ENCODE results near the gene SLC9A3.
A peak's percentile ranks its signal among the peaks of the same experiment; 100 is the strongest.

SLC9A3 gene

DNA sequence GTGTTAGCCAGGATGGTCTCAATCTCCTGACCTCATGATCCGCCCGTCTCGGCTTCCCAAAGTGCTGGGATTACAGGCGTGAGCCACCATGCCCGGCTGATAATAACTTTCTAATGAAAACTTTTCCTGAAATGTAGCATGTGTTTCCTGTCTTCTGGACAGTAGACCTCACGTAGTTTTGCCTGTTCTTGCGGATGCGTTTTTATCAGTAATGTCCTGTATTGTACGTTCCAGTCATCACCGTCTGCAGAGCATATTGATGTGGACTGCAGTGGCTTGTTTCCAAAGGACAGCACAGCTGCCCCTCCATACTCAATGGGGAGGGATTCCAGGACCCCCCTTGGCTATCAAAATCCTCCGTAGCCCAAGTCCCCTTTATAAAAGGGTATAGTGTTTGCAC is 68.4 kb downstream of the SLC9A3 start:
- DNase-seq = no peak

DNA sequence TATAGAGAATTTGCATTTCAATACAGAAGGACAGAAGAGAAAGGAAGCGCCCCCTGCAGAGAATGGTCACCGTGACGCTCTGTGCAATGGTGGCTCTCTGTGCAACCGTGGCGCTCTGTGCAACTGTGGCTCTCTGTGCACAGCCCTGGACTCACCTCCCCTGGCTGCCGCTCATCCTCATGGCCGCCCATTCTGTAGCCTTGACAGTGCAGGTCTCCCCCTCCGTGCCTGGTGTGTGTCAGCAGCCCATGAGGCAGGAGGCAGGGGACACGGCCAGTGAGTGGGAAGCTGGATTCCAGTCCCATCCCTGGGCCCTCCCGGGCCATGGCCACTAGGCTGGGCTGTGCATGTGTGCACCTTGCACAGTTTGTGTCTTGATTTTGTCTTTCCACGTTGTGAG is 69.3 kb downstream of the SLC9A3 start:
- no peak for DNase-seq

DNA sequence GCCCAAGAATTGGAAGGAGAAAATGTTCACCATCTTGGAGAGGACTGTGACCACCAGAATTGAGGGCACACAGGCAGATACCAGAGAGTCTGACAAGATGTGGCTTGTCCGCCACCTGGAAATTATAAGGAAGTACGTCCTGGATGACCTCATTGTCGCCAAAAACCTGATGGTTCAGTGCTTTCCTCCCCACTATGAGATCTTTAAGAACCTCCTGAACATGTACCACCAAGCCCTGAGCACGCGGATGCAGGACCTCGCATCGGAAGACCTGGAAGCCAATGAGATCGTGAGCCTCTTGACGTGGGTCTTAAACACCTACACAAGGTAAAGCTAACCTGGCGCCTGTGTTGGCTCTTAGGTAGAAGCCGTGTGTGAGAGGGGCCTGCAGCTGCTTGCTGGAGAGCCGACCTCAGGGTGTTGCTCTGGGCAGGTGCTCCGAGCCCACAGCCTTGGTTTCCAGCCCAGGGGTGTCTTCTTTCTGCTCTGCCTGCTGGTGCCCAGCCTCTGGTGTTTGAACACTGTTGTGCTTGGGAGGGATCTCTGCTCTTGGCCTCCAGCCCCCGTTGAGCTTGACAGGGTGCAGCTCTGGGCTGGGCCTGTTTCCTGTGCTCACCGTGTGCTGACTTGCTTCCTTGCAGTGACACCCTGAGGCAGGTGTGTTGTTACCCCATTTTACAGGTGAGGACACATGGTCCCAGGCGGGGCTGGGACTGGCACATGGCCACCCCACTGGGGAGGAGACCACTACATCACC is 70.3 kb downstream of the SLC9A3 start:
- DNase-seq = no peak

DNA sequence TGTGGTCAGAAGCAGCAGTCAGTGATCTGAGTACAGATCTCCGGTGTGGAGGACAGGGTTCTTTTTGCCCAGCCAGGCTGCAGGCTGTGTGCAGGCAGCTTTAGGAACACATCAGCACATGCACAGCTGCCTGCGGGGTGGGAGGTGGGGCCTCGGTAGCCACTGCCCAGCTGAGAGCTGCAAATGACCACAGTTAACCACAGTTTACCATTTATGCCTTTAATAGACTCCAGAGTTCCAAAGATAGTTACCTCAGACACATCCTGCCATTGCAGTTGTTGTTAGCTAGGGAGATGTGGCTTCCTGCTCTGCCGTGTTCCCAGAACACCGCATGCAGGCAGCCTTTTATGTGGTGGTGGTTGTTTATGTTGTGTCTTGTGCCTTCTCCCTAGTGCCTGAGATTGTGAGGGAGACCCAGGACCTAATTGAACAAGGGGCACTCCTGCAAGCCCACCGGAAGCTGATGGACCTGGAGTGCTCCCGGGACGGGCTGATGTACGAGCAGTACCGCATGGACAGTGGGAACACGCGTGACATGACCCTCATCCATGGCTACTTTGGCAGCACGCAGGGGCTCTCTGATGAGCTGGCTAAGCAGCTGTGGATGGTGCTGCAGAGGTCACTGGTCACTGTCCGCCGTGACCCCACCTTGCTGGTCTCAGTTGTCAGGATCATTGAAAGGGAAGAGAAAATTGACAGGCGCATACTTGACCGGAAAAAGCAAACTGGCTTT is 71.1 kb downstream of the SLC9A3 start:
- DNase-seq = no peak

DNA sequence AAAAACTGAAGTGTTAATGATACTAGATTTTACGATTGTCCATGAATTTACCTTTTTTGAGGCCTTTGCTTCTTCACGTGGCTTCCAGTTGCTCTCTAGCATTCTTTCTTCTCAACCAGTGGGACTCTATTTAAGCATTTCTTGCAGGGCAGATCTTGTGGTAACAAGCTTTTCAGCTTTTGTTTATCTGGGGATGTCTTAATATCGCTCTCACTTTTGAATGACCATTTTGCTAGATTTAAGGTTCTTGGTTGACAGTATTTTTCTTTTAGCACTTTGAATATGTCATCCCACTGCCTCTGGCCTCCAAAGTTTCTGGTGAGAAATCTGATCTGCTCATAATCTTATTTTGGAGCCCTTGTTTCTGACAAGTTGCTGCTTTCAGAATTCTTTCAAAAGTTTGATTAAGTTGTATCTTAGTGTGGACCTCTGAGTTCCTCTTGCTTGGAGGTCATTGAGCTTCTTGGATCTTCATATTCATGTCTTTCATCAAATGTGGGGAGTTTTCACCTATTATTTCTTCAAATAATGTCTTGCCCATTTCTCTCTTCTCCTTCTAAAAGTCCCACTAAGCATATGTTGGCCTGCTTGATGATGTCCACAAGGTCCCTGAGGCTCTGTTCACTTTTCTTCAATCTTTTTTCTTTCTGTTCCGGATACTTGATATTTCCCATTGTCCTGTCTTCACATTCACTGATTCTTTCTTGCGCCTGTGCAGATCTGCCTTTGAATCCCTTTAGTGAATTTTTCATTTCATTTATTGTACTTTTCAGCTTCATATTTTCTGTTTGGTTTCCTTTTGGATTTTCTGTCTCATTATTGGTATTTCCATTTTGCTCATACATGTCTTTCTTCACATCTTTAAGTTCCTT is 72.4 kb downstream of the SLC9A3 start:
- no peak for DNase-seq

DNA sequence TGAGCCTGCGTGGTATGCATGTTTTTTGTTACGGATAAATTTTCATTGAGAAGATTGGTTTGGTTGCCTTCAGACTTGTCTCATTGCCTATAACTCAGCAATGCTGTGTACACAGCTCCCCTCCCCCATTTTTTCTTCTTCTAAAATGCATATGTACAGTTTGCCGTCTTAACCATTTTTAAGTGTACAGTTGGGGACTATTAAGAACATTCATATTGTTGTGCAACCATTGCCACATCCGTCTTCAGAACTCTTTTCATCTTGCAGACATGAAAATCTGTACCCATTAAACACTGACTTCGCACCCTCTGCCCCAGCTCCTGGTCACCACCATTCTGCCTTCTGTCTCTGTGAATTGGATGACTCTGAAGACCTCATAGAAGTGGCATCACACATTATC is 75.1 kb downstream of the SLC9A3 start:
- no peak for DNase-seq

DNA sequence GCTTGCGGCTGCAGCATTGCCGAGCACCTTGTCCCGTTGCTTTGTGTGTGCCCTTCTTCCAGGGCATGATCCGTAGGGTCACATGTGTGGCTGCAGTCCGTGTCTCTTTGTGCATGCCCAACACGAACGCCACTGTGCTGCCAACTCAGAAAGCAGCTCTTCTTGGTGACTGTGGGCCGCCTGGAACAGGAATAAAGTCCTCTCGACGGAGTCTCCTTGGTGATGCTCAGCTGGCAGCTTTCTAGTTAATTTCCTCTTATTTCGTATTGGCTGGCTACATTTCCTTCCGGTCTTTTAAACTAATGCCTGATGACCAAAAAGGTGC is 75.5 kb downstream of the SLC9A3 start:
- DNase-seq = no peak

DNA sequence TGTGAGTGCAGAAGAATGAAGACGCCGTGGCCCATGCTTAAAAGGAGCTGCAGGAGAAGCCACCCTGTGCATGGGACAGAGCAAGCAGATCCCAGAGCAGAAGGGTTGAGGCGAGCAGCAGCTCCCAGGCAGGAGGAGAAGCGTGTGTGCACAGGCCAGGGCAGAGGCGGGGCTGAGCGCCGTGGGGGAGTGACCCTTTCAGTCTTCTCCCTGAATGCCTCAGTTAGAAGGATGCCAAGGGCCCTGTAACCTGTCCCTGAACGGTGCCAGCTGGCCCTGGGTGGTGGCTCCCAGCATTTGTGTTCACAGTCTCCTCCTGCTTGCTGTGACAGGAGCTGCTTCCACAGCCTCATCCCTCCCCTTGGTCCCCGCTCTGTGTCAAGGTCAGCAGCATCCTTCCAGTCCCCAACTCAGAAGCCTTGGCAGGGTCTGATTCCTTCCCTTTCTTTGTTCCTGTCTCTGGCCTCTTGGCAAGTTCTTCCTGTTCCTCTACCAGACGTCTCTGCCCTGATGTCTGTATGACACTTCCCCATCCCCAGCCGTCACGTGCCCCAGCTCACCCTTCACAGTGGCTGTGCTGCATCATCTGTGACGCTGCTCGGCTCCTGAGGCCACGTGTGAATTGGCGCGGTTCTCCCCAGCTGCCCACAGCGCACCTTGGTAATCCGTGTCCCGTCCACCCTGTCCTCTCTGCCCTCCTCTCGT is 76.0 kb downstream of the SLC9A3 start:
- DNase-seq = peak; percentile 51

DNA sequence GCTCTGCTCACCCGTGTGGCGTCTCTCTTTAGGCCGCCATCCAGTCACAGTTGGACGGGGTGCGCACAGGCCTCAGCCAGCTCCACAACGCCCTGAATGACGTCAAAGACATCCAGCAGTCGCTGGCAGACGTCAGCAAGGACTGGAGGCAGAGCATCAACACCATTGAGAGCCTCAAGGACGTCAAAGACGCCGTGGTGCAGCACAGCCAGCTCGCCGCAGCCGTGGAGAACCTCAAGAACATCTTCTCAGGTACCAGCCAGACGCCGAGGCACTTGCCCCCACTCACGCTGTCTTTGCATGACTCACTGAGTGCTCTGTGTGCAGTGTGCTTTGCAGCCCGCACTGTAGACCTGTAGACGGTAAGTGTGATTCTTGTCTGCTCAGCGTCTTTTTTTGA is 76.7 kb downstream of the SLC9A3 start:
- no peak for DNase-seq

DNA sequence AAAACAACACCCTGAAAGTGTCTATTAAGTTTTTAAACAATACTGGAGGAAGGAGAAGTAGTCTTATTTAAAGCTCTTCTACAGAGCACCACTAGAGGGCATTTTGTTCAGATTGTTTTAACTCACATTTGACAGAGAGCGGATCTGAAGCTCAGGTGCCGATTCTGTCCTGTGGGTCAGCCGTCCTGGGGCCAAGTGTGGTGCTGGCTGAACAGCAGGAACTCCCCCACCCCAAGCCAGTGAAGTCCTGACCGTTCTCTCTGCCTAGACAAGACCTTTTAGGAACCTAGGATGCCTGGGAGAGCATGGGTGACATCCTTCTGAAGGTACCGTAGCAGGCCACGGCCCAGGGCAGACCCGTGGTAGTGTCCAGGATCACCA is 77.4 kb downstream of the SLC9A3 start:
- no peak for DNase-seq

DNA sequence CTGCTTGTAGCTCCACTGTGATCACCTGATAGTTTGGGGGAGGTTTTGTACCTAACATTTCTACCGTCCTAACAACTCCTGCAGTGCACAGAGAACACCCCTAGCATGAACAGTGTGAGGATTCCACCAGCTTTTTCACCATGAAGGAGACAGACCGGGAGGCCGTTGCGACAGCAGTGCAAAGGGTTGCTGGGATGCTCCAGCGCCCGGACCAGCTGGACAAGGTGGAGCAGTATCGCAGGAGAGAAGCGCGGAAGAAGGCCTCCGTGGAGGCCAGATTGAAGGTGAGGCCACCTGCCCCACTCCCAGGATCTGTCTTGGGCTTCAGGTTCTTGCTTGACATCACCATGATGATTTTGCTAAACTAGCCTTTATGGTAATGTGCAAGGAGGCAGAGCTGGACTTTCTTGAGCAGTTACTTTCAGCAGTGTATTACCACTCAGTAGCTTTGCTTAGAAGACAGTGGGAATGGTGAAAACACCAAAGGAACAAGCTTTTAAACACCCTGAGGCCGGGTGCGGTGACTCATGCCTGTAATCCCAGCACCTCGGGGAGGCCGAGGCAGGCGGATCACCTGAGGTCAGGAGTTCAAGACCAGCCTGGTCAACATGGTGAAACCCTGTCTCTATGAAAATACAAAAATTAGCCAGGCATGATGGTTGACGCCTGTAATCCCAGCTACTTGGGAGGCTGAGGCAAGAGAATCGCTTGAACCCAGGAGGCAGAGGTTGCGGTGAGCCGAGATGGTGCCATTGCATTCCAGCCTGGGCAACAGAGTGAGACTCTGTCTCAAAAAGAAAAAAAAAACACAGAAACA is 78.0 kb downstream of the SLC9A3 start:
- no peak for DNase-seq

DNA sequence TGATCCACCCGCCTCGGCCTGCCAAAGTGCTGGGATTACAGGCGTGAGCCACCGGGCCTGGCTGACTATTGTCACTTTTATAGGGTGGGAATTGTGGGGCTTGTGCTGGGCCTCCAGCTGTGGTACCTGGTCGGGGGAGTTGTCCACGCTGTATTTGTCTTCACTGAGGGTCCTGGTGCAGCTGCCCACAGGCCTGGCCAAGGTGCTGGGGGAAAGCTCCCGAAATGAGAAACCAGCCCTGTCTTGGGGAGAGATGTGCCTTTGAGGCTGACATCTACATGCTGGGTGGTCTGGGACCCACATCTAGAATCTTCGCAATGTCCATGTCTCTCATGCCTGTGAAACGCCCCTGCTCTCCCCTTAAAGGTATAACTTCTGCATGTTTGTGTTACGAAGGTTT is 78.7 kb downstream of the SLC9A3 start:
- DNase-seq = no peak

DNA sequence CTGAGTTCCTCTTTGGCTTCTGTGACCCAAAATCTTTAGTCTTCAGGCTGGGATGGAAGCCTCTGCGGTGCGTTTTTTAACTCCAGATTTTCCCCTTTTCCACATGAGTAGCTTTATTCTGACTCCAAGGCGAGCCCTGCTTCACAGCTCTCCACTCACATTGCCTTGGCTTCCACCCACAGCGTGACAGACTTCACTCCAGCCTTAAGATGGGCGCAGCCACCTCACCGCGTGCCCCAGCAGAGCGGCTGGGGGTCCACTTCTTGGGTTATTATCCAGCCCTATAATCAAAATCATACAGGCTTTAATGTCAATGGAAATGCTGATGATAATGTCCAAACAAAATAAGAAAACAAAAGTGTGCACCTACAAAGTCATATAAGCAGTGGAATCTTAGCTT is 80.0 kb downstream of the SLC9A3 start:
- no peak for DNase-seq

DNA sequence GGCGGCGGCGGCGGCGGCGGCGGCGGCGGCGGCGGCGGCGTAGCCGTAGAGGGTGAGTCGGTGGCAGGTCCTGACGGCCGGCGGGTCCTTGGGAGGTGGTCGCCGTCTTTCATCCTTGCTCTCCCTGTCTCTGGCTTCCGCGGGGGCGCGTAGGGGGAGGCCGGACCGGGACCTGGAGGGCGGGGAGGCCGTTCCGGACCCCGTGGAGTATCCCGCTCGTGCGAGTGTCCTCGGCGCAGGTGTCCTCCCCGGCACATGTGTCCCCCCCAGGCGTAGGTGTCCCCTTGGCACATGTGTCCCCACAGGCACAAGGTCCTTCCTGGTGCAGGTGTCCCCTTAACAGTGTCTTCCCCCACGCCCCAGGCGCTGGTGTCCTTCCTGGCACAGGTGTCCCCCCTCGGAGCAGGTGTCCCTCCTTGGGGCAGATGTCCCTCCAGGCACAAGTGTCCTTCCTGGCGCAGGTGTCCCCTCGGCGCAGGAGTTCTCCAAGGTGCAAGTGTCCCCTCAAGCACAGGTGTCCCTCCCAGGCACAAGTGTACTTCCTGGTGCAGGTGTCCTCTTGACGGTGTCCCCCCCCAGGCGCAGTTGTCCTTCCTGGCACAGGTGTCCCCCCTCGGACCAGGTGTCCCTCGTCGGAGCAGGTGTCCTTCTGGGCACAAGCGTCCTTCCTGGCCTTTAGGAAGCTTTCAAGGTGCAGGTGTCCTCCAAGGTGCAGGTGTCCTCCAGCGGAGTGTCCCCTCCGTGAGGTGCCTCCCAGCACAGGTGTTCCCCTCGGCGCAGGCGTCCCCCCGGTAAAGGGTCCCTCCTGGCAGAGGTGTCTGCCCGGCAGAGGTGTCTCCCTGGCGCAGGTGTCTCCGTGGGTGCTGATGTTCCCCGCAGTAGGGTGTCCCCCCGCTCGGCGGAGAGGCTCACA is 80.8 kb downstream of the SLC9A3 start:
- DNase-seq = no peak

DNA sequence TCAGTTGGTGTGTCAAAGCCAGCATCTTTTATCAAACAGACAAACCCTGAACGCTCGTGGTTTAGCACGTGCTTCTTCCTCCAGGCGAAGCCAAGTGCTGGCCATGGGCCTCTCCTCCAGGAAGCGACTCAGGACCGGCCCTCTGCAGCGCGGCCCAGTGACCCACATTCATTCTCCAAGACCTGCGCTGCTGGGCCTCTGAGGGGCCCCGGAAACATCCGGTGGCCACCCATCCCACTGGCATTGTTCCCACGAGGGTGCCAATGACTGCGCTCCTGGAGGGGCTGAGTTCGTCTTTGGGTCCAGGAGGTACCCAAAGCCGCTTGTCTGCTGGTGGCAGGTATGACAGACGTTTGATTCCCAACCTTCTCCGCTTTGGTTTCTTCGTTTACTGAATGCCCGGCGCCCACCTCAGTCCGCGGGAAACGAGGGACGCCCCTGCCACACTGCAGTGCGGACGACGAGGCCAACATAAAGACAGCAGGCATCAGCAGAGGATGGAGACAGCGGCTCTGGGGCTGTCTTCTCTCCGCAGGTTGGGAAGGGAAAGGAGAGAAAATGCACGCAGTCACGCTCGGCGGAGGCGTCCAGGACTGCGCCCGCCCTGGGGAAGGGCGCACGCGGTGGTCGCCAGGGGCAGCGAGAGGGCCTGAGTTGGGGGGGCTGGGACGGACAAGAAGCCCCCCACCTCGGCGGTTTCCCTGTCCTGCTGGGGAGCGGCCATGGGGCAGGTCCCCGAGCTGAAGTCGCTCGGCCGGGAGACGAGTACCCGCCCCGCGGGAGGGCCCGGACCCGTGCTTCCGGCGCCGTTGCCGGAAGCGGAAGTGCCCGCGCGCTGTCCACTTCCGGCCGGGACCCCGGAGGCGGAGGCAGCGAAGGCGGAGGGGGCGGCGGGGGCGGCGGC is 81.7 kb downstream of the SLC9A3 start, which contains the start of gene EXOC3:
TSS of gene EXOC3 (plus strand) at position 842 of the 904 bp plus-strand sequence. CDS start 3,030 bp downstream, outside the sequence.
- DNase-seq = peak; percentile 60

DNA sequence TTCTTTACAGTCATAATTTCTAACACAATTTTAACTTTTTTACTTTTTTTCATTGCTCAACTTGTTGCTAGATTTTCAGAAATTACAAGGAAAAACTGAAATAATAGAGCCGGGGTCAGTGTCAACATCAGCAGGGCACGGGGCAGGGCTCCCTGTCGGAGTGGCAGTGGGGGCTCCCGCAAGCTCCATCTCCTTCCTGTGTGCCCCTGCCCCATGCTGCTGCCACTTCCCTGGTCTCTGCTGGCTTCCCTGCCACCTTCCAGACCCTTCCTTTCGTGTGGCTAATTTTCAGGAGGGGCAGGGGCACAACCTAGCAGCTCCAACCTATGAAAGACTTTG is 82.3 kb downstream of the SLC9A3 start:
- DNase-seq = no peak

DNA sequence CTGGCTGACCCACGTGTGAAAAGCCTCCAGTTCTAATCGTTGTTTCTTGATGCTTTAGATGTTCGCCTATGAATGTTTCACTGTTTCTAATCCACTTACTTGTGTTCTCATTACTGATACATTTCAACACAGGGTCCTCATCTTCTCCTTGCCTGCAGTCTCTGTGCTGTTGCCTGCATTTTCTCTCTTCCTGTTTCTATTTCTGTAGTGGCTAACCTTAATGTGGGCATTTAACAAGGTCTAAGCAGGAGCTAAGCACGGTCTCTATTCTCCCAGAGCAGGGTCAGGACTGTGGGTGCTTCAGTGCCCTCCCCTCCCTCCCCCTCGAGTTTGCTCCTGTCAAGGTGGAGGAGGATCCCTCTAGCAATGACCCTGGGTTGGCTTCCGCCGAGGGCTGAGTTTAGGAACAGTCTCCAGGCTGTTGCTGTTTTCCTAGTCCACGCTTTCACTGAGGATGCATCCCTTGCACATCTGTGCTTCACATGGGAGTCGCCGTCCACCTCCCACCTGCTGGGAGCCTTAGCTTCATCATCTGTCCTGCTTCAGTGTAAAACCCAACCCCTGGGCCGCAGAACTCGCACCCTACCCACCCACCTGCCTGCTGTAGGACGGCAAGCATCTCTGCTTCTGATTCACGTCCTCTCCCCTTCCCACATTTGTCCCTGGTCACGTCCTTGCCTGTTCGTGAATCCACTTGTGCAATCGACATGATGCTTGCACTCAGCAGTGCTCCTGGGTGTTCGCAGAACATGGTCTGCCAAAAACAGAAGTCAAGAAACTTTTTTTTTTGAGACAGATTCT is 83.6 kb downstream of the SLC9A3 start:
- DNase-seq = no peak

DNA sequence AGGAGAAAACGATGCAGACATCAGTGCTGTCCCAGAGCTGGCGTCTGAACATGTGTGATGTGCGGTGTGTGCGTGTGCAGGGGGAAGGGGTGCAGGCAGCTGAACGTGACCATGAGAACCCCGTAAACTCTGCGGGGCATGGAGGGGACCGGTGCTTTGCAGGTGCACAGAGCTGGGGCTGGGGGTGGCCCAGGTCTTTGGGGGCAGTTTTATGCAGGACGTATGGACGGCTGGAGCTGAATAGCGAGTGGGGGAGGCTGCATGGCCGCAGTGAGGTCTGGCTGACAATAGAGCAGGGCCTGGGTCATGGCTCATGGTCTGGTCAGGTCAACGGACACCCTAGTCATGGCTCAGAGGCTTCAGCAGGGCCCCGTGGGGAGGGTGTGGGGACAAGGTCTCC is 84.6 kb downstream of the SLC9A3 start:
- DNase-seq = no peak

DNA sequence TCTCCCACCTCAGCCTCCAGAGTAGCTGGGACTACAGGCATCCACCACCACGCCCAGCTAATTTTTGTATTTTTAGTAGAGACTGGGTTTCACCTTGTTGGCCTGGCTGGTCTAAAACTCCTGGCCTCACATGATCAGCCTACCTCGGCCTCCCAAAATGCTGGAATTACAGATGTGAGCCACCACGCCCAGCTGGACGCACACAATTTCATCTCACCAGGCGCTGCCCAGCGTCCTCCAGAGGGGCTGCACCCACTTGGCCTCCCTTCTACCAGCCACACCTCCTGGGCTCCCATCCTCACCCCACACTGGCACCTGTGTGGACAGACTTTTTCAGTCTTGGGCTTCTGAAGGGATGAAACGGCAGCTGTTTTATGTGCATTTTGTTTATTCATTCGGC is 85.1 kb downstream of the SLC9A3 start:
- DNase-seq = no peak

Data from GDM1 (cell line).